ENCODE measurements around the gene KMO.

Gene KMO

DNA sequence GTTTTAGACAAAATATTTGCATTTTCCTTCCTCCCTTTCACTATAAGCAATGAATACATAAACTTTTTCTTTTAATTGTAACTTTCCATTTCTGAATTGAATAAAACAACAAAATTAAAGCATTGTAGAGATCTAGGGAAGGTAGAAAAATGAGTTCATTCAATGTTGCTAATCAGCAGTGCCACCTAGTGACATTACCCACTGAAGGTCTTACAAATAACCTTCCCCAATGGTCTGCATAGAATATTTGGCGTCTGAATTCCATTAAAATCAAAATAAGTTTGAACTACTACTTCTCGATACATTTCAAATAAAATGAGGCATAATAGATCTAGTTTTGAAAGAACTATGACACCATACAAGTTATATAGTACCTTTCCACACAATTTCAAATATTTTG is 32.3 kb upstream of the KMO start:
- H3K9me2 ChIP-seq (replicated peaks; ENCODE audit: low read depth, low read length): no peaks in the 10 kb centered on the region
- no peaks in the 10 kb centered on the region for H3K27me3 ChIP-seq (ENCODE audit: insufficient read depth, low read length, poor library complexity, severe bottlenecking)
- no peak overlapping the region for H3K9ac ChIP-seq (ENCODE audit: low read depth, low read length, poor library complexity, severe bottlenecking)

DNA sequence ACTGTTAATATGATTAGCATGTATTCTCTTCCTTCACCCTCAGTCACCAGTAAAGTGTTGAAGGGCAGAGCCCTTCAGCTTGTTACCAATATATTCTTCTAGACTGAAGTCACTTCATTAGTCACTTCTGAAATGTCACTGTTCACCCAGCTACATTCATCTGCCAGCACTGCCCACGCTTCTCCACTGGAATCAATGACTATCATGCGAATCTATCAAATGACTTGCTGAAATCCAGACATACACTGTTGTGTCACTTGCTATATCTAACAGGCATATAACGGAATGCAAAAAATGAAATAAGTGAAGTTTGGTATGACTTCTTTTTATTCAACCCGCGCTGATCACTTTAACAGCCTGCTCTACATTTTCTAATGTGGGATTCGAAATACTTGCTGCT is 28.7 kb upstream of the KMO start:
- no peak overlapping the region for H2AFZ ChIP-seq (ENCODE audit: low read length)
- H4K20me1 ChIP-seq (ENCODE audit: insufficient read depth, low read length, poor library complexity, severe bottlenecking): no peaks in the 10 kb centered on the region
- no peak overlapping the region for H3K4me3 ChIP-seq (ENCODE audit: low read length, poor library complexity, severe bottlenecking)
- no peak for TF ChIP-seq EZH2phosphoT487 (IDR thresholded peaks at IDR 0.05; ENCODE audit: borderline replicate concordance)
- TF ChIP-seq, protein P1, sequence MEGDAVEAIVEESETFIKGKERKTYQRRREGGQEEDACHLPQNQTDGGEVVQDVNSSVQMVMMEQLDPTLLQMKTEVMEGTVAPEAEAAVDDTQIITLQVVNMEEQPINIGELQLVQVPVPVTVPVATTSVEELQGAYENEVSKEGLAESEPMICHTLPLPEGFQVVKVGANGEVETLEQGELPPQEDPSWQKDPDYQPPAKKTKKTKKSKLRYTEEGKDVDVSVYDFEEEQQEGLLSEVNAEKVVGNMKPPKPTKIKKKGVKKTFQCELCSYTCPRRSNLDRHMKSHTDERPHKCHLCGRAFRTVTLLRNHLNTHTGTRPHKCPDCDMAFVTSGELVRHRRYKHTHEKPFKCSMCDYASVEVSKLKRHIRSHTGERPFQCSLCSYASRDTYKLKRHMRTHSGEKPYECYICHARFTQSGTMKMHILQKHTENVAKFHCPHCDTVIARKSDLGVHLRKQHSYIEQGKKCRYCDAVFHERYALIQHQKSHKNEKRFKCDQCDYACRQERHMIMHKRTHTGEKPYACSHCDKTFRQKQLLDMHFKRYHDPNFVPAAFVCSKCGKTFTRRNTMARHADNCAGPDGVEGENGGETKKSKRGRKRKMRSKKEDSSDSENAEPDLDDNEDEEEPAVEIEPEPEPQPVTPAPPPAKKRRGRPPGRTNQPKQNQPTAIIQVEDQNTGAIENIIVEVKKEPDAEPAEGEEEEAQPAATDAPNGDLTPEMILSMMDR (conservative IDR thresholded peaks at IDR 0.05; ENCODE audit: low read length): no peak
- H3K9me3 ChIP-seq (ENCODE audit: insufficient read depth, low read depth, low read length): no peaks in the 10 kb centered on the region
- no peaks in the 10 kb centered on the region for H3K27me3 ChIP-seq (ENCODE audit: insufficient read depth, low read length, poor library complexity, severe bottlenecking)
- H3K79me2 ChIP-seq (ENCODE audit: insufficient read depth, low read length): no peaks in the 10 kb centered on the region
- H3K9ac ChIP-seq (ENCODE audit: low read depth, low read length, poor library complexity, severe bottlenecking): no peak overlapping the region
- no peak overlapping the region for H3K4me2 ChIP-seq (ENCODE audit: low read depth, low read length, poor library complexity, severe bottlenecking)
- no peaks in the 10 kb centered on the region for H3K4me1 ChIP-seq (ENCODE audit: insufficient read depth, low read length, poor library complexity, severe bottlenecking)
- H3K9me2 ChIP-seq (replicated peaks; ENCODE audit: low read depth, low read length): no peaks in the 10 kb centered on the region
- H3K36me3 ChIP-seq (ENCODE audit: insufficient read depth, low read length): peaks cover 77% of the 10 kb centered on the region; the same call in 1 of the 2 replicates
- H3F3A ChIP-seq (ENCODE audit: low read depth): no peaks in the 10 kb centered on the region

More for the DNA sequence above, 32.3 kb upstream of the KMO start:
- Histone ChIP-seq H4K20me1 (ENCODE audit: insufficient read depth, low read length, poor library complexity, severe bottlenecking) (no peaks in the 10 kb centered on the region), H3K4me1 (ENCODE audit: insufficient read depth, low read length, poor library complexity, severe bottlenecking) (no peaks in the 10 kb centered on the region), H3K36me3 (ENCODE audit: insufficient read depth, low read length) (peaks cover 67% of the 10 kb centered on the region; the same call in 1 of the 2 replicates), H3K4me2 (ENCODE audit: low read depth, low read length, poor library complexity, severe bottlenecking) (no peak overlapping the region), H3F3A (ENCODE audit: low read depth) (no peaks in the 10 kb centered on the region), H2AFZ (ENCODE audit: low read length) (no peak overlapping the region), H3K9me3 (ENCODE audit: insufficient read depth, low read depth, low read length) (no peaks in the 10 kb centered on the region), H3K4me3 (ENCODE audit: low read length, poor library complexity, severe bottlenecking) (no peak overlapping the region), H3K79me2 (ENCODE audit: insufficient read depth, low read length) (no peaks in the 10 kb centered on the region)
- TF ChIP-seq, protein P1 (conservative IDR thresholded peaks at IDR 0.05; ENCODE audit: low read length): peak; percentile 63
- no peak for TF ChIP-seq EZH2phosphoT487 (IDR thresholded peaks at IDR 0.05; ENCODE audit: borderline replicate concordance)

- no peak overlapping the region for H2AFZ ChIP-seq (ENCODE audit: low read length)
- no peaks in the 10 kb centered on the region for H3K9me3 ChIP-seq (ENCODE audit: insufficient read depth, low read depth, low read length)
- no peaks in the 10 kb centered on the region for H3F3A ChIP-seq (ENCODE audit: low read depth)
- no peak overlapping the region for H3K9ac ChIP-seq (ENCODE audit: low read depth, low read length, poor library complexity, severe bottlenecking)
- H3K4me2 ChIP-seq (ENCODE audit: low read depth, low read length, poor library complexity, severe bottlenecking): no peak overlapping the region
- H3K79me2 ChIP-seq (ENCODE audit: insufficient read depth, low read length): 0 out of 2 replicates have a peak, but pooled peaks cover 6% of the 10 kb centered on the region
- TF ChIP-seq, protein P1 (conservative IDR thresholded peaks at IDR 0.05; ENCODE audit: low read length): no peak
- TF ChIP-seq EZH2phosphoT487 (IDR thresholded peaks at IDR 0.05; ENCODE audit: borderline replicate concordance): no peak
- H3K36me3 ChIP-seq (ENCODE audit: insufficient read depth, low read length): peaks cover 79% of the 10 kb centered on the region; the same call in 1 of the 2 replicates
- H4K20me1 ChIP-seq (ENCODE audit: insufficient read depth, low read length, poor library complexity, severe bottlenecking): no peaks in the 10 kb centered on the region
- no peak overlapping the region for H3K4me3 ChIP-seq (ENCODE audit: low read length, poor library complexity, severe bottlenecking)
- peaks cover 2% of the 10 kb centered on the region for H3K4me1 ChIP-seq (ENCODE audit: insufficient read depth, low read length, poor library complexity, severe bottlenecking)
- no peaks in the 10 kb centered on the region for H3K9me2 ChIP-seq (replicated peaks; ENCODE audit: low read depth, low read length)
- H3K27me3 ChIP-seq (ENCODE audit: insufficient read depth, low read length, poor library complexity, severe bottlenecking): no peaks in the 10 kb centered on the region
Measured at GRCh38 chr1:241507189-241507863, 24.9 kb upstream of the KMO start.
